Neural progenitor cell (in vitro differentiated cells): ENCODE measurements around the gene ERC1.

Source experiments
- CTCF ChIP-seq: fragments of 200-600 bp; sonication (generic); IDR thresholded peaks from 2 replicates; pipeline ENCODE4 v1.5.1; 2017; ENCODE audit warnings: antibody characterized with exemption, mild to moderate bottlenecking
- EZH2 ChIP-seq: fragments of 200-600 bp; sonication (generic); IDR thresholded peaks from 2 replicates; pipeline ENCODE4 v1.6.1; 2017; ENCODE audit warnings: antibody characterized with exemption, mild to moderate bottlenecking, moderate library complexity
- EZH2phosphoT487 ChIP-seq: fragments of 200-600 bp; sonication (generic); IDR thresholded peaks from 2 replicates; pipeline ENCODE4 v1.6.1; 2017; ENCODE audit warnings: antibody characterized with exemption

GRCh38 chr12:966724-967123 lies 24.3 kb upstream of the ERC1 start:
- TF ChIP-seq EZH2 (no peak), CTCF (no peak), EZH2phosphoT487 (no peak)
